Measurements from ENCODE around the gene VPS26C. TPM values are rescaled to one million over a fixed set of nuclear protein-coding genes. Genes with fewer than 3 reads are reported as not detected.

VPS26C gene
- total and polyA plus RNA-seq, 2 of the 13 experiments (the other 11 are each of a cell fraction or from before 2014, with no cell fraction given) = 30.3 to 39.7 TPM

DNA sequence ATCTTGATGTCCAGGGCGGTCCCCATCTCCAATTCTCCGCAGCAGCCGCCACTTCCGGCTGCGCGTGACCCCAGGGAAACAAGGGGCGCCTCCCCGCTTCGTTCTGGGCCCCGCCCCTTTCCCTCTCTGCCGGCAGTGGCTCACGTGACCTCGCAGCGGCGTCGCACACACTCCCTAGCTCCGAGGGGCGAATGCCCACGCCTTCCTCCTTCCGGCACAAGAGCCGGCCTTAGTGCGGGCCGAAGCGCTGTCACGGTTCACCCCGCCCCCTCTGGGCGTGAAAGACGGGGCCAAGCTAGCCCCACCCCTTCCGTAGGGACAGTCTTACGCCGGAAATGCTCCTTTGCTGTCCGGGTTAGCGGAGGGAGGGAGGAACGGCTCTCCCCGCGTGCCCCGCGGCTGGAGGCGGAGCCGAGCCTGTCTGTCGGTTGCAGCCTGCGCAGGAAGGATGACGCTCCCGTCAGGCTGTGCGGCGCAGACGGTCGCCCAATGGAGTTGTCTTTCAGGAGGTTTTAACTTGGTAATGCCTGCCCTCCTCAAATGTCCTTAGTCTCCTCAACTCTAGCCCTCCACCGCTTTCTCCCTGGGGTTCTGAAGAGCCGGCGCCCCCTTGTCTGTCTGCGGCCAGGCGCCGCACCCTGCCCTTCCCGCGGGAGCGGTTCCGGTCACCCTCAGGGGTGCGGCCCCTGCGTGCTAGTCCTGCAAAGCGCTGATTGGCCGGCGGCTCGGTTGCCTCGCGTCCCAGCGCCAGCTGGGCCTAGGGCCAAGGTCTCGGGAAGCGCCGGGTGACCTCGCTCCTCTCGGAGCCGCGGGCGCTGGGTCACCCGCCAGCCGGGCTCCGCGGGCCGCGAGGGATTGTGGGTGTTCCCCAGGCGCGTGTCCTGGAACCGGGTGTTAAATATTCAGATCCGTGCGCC is at the start of gene VPS26C (continued):
- TF ChIP-seq, protein P1, sequence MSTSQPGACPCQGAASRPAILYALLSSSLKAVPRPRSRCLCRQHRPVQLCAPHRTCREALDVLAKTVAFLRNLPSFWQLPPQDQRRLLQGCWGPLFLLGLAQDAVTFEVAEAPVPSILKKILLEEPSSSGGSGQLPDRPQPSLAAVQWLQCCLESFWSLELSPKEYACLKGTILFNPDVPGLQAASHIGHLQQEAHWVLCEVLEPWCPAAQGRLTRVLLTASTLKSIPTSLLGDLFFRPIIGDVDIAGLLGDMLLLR (CRISPR knock-in tag; IDR thresholded peaks at IDR 0.05) = peak; percentile 68
- TF ChIP-seq, protein P2, sequence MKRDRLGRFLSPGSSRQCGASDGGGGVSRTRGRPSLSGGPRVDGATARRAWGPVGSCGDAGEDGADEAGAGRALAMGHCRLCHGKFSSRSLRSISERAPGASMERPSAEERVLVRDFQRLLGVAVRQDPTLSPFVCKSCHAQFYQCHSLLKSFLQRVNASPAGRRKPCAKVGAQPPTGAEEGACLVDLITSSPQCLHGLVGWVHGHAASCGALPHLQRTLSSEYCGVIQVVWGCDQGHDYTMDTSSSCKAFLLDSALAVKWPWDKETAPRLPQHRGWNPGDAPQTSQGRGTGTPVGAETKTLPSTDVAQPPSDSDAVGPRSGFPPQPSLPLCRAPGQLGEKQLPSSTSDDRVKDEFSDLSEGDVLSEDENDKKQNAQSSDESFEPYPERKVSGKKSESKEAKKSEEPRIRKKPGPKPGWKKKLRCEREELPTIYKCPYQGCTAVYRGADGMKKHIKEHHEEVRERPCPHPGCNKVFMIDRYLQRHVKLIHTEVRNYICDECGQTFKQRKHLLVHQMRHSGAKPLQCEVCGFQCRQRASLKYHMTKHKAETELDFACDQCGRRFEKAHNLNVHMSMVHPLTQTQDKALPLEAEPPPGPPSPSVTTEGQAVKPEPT (CRISPR knock-in tag; IDR thresholded peaks at IDR 0.05; ENCODE audit: low read depth) = no peak
- TF ChIP-seq ZBTB1 (CRISPR knock-in tag; IDR thresholded peaks at IDR 0.05; ENCODE audit: borderline replicate concordance) = no peak
- peak; percentile 4; the same call in 1 of the 2 replicates for TF ChIP-seq ZNF670 (CRISPR knock-in tag; IDR thresholded peaks at IDR 0.05; ENCODE audit: borderline replicate concordance)
- TF ChIP-seq ARNT (IDR thresholded peaks at IDR 0.05) = no peak
- 0 out of 2 replicates have a peak, but pooled peaks have one; percentile 72 for TF ChIP-seq ZIK1 (CRISPR knock-in tag; IDR thresholded peaks at IDR 0.05; ENCODE audit: borderline replicate concordance, low read depth)
- TF ChIP-seq NFE2L2 (IDR thresholded peaks at IDR 0.05; ENCODE audit: low read length) = no peak
- no peak; the same call in 1 of the 2 replicates for TF ChIP-seq ZNF224 (CRISPR knock-in tag; IDR thresholded peaks at IDR 0.05)
- TF ChIP-seq HDAC1 (CRISPR knock-in tag; IDR thresholded peaks at IDR 0.05) = peak; percentile 30
- TF ChIP-seq SMC3 (IDR thresholded peaks at IDR 0.05; ENCODE audit: low read length) = no peak
- TF ChIP-seq, protein P3, sequence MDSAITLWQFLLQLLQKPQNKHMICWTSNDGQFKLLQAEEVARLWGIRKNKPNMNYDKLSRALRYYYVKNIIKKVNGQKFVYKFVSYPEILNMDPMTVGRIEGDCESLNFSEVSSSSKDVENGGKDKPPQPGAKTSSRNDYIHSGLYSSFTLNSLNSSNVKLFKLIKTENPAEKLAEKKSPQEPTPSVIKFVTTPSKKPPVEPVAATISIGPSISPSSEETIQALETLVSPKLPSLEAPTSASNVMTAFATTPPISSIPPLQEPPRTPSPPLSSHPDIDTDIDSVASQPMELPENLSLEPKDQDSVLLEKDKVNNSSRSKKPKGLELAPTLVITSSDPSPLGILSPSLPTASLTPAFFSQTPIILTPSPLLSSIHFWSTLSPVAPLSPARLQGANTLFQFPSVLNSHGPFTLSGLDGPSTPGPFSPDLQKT (CRISPR knock-in tag; IDR thresholded peaks at IDR 0.05; ENCODE audit: borderline replicate concordance) = no peak
- TF ChIP-seq, protein P4, sequence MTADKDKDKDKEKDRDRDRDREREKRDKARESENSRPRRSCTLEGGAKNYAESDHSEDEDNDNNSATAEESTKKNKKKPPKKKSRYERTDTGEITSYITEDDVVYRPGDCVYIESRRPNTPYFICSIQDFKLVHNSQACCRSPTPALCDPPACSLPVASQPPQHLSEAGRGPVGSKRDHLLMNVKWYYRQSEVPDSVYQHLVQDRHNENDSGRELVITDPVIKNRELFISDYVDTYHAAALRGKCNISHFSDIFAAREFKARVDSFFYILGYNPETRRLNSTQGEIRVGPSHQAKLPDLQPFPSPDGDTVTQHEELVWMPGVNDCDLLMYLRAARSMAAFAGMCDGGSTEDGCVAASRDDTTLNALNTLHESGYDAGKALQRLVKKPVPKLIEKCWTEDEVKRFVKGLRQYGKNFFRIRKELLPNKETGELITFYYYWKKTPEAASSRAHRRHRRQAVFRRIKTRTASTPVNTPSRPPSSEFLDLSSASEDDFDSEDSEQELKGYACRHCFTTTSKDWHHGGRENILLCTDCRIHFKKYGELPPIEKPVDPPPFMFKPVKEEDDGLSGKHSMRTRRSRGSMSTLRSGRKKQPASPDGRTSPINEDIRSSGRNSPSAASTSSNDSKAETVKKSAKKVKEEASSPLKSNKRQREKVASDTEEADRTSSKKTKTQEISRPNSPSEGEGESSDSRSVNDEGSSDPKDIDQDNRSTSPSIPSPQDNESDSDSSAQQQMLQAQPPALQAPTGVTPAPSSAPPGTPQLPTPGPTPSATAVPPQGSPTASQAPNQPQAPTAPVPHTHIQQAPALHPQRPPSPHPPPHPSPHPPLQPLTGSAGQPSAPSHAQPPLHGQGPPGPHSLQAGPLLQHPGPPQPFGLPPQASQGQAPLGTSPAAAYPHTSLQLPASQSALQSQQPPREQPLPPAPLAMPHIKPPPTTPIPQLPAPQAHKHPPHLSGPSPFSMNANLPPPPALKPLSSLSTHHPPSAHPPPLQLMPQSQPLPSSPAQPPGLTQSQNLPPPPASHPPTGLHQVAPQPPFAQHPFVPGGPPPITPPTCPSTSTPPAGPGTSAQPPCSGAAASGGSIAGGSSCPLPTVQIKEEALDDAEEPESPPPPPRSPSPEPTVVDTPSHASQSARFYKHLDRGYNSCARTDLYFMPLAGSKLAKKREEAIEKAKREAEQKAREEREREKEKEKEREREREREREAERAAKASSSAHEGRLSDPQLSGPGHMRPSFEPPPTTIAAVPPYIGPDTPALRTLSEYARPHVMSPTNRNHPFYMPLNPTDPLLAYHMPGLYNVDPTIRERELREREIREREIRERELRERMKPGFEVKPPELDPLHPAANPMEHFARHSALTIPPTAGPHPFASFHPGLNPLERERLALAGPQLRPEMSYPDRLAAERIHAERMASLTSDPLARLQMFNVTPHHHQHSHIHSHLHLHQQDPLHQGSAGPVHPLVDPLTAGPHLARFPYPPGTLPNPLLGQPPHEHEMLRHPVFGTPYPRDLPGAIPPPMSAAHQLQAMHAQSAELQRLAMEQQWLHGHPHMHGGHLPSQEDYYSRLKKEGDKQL (CRISPR knock-in tag; IDR thresholded peaks at IDR 0.05; ENCODE audit: low read depth) = no peak
- TF ChIP-seq, protein P5, sequence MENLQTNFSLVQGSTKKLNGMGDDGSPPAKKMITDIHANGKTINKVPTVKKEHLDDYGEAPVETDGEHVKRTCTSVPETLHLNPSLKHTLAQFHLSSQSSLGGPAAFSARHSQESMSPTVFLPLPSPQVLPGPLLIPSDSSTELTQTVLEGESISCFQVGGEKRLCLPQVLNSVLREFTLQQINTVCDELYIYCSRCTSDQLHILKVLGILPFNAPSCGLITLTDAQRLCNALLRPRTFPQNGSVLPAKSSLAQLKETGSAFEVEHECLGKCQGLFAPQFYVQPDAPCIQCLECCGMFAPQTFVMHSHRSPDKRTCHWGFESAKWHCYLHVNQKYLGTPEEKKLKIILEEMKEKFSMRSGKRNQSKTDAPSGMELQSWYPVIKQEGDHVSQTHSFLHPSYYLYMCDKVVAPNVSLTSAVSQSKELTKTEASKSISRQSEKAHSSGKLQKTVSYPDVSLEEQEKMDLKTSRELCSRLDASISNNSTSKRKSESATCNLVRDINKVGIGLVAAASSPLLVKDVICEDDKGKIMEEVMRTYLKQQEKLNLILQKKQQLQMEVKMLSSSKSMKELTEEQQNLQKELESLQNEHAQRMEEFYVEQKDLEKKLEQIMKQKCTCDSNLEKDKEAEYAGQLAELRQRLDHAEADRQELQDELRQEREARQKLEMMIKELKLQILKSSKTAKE (CRISPR knock-in tag; IDR thresholded peaks at IDR 0.05; ENCODE audit: borderline replicate concordance) = no peak; the same call in 1 of the 2 replicates

All from HepG2 (cell line).